Measurements from ENCODE around the gene CPT1A.

CPT1A gene

DNA sequence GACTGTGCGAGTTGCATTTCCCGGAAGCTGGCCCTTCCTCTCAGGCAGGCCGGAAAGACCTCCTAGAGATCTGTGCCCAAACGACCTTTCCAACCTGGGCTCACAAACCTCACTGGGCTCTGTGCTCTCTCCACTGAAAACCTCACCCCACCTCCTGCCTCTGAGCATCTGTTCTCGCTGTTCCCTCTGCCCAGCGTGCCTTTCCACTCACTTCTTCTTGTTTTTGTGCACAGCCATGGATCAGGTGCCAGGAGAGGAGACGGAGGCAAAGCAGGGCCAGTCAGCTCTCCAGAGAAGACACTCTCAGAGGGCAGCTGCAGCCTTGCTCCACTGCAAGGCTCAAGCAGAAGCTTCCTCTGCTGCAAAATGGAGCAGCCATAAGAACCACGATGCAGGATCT, 10.9 kb upstream of the CPT1A start:
- DNase-seq = no peak

DNA sequence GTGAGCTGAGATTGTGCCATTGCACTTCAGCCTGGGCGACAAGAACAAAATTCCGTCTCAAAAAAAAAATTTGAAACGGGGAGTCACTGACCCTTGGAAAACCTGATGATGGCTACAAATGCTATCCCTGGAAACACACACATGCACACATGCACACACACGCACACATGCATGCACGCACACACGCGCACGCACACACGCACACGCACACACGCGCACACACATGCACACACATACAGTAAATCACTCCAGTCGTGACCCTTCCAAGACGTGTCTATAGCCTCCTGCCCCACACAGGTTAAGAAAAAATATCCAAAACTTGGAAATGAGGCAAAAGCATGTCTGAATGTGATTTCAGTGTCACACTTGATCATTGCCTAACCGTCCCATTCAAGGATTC, 6.7 kb upstream of the CPT1A start:
- DNase-seq = no peak

DNA sequence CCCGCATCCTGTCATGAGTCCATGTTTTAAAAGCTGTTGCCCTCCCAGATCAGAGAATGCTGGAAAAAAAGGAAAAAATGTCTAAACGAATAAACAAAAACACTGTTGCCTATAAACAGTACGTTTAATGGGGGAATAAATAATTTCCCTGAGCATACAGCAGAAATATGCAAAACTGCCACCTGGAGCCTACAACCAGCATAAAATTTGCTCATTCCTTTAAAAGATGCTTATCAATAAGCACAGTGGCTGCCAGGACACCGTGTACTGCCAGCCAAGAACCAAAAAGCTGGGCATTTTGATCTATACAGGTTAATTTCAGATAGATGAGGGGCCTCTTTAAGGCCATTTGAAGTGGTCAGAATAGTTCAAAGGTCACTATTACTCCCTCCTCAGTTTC, 5.7 kb upstream of the CPT1A start:
- no peak for DNase-seq

DNA sequence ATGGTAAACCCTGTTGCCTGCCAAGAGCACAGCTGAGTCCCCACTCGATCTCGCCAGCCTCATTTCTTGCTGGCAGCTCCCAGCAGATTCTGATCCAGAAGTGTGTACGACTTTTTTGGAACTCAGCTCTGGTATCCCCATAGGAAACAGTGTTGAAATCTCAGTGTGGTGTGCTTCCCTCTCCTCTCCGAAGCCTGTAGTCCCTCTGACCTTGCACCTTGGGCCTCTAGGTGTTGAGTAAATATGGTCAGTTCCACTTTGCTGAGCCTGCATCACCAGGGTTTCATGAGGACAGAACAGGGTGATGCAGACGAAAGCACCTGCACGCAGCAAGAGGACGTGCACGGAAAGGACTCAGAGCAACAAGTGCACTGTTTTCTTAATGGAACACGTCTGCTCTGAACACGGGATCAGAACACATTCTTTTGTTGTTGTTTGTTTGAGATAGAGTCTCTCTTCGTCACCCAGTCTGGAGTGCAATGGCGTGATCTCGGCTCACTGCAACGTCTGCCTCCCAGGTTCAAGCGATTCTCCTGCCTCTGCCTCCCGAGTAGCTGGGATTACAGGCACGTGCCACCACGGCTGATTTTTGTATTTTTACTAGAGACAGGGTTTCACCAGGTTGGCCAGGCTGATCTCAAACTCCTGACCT, 3.8 kb upstream of the CPT1A start:
- no peak for DNase-seq

DNA sequence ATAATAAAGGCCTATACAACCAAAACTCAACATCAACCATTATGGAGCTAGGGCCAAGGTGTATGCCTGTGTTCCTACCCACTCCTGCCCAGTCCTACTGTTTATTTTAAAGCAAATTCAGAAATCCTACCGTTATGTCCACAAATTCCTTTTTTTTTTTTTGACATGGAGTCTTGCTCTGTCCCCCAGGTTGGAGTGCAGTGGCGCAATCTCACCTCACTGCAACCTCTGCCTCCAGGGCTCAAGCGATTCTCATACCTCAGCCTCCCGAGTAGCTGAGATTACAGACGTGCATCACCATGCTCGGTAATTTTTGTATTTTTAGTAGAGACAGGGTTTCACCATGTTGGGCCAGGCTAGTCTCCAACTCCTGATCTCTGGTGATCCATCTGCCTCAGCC, 3.1 kb upstream of the CPT1A start:
- no peak for DNase-seq

DNA sequence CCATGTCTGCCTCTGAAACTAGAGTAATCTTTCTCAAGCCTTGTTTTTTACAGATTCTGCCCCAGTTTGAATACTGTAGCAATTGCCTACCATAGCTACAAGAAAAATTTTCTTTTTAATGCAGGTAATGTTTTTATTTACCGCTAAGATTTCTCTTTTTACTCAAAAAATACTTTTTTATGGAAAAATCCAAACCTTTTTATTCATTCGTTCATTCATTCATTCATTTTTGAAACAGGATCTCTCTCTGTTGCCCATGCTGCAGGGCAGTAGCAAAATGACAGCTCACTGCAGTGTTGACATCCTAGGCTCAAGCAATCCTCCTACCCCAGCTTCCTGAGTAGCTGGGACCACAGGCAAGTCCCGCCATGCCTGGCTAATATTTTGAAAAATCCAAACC, 2.7 kb upstream of the CPT1A start:
- no peak for DNase-seq

DNA sequence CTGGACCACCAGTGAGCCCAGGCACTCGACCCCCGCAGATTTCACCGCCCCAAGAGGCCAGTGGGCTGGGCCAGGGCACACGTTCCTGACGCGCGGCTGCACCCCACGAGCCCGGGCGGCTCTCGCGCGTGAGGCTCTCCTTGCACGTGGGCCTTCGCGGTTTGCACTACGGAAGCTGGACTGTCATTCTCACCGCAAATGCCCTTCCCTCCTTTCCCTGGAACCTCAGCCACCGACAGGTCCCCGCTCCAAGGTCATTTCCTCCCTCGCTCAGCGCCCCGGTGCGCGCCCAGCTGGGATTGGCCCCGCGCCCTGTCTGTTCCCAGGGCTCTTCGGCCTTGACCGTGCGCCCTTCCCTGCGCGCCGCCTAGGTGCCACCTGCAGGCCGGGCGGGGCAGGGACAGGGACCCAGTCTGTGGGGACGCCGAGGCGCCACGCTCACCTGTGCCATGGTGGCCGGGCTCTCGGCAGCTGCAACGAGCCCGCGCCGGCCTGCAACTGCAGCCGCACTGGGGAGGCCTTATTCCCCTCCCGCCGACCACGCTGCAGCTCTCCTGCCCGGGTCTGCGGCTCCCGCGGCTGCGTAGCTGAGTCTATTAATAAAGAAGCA, 2.1 kb upstream of the CPT1A start:
- DNase-seq = peak; percentile 75

DNA sequence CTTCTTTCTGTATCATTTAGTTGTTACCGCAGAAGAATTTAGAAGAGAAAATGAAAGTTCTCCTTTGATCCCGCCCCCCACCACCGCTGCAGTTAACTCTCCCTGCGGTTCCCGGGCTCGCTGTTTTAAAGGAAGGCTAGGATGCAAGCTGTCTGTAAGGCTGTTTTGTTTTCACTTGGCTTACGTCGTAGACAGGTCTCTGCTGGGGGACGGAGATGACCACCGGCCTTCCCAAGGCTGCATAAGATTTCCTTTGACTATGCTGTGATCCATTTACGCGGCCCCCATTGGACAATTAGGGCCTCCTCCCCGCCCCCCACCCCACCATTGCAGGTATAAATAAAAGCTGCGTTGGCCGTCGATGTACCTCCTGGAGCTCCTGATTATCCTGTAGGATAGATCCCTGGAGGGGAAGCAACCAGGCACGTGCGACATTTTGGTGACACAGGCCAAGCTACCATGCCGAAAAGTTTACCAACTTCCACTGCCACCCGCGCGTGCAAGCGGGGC, 1.4 kb upstream of the CPT1A start:
- peak; percentile 57 for DNase-seq

DNA sequence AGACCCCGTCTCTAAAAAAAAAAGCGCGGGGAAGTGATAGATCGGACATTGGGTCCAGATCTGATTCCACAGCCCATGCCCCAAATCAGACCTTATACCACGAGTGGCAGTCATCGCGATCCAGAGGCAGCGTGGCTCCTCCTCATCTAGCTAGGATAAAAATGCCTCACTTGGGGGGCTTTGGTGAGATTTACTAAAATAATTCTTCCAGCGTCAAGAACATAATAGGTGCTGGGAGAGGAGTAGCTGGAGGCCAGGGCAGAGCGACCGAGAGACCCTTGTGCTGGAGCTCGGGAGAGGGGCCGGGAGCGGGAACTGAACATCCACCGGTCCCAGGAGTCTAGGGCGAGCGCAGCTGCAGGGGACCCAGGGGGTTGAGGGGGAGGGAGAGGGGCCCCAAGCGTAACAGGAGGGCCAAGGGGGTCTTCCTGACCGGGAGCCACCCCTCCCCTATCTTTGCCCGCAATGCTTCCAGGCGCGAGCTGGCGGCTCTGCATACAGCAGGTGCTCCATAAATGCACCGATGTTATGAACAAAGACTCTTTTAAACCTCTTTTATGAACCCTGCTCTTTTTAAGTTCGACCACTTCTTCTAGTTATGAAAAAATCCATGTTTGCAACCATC, 823 bp upstream of the CPT1A start:
- no peak for DNase-seq

DNA sequence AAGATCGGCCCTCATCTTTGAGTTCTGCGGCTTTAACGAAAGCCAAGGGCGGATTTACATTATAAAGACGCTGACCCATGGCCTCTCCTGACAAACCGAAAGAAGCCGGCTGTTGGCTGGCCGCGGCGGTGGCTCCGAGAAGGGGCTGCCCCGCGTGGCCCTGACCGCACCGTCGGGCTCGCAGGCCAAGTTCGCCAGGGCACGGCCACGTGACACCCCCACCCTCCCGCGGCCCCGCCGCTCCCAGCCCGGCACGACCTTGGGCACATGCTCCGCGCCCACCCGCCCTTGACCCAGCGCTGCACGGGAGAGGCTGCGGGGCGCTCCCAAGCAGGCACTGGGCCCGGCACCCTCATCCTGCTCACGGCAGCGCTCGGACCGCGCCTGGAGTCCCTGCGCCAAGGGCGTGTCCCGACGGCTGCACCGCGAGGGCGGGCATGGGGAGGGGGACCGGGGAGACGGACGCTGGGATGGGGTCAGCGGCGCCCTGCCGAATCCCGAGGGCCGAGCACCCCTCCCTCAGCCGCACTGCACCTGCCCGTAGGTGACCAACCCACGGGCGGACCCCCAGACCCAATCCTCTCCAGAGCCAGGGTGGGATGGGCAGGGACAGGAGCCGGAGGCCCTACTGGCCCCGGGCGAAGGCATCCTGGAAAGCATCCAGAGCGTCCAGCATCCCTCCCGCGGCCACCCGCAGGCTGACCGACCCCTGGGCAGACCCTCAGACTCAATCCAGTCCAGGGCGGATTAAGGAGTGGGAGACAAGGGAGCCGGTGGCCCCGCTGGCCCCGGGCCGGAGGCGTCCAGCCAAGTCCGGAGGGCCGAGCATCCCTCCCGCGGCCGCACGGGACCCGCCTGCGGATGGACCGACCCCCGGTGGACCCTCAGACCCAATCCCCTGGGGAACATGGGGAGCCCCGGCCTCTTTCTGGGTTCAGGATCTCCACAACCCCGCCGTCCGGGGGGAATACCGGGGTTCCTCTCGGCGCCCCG, 759 bp downstream of the CPT1A start:
- peak; percentile 13 for DNase-seq

DNA sequence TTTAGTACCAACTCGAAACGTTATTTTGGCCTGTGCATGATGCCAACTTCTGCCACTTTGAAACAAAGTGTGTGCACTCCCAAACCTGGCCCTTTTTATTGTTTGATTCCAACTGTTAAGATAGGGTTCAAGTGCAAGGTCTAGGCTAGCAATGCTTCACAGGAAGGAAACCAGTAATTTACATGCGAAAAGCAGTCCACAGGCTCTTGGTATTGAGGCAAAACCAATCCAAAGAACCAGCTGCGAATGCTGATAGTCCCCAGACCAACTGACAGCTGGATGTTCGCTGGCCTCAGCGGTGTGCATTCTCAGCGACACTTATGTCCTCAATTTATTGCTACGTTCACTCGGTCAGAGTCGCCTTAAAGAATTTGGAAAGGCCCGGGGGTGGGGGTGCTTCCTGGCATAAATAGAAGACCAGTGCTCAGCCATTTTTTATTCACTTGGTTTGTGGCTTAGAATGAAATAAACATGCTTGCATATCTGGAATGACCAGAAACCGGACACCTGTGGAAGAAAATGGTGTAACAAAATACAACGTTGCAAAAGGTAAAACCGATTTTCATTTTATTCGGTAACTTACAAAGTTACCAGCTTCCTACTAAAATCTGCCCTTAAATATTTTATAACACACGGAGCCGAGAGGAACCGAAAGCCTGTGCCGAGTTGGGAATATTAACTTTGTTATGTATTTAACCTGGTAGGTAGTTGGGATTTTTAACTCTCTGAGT, 1.6 kb downstream of the CPT1A start:
- peak; percentile 14 for DNase-seq

DNA sequence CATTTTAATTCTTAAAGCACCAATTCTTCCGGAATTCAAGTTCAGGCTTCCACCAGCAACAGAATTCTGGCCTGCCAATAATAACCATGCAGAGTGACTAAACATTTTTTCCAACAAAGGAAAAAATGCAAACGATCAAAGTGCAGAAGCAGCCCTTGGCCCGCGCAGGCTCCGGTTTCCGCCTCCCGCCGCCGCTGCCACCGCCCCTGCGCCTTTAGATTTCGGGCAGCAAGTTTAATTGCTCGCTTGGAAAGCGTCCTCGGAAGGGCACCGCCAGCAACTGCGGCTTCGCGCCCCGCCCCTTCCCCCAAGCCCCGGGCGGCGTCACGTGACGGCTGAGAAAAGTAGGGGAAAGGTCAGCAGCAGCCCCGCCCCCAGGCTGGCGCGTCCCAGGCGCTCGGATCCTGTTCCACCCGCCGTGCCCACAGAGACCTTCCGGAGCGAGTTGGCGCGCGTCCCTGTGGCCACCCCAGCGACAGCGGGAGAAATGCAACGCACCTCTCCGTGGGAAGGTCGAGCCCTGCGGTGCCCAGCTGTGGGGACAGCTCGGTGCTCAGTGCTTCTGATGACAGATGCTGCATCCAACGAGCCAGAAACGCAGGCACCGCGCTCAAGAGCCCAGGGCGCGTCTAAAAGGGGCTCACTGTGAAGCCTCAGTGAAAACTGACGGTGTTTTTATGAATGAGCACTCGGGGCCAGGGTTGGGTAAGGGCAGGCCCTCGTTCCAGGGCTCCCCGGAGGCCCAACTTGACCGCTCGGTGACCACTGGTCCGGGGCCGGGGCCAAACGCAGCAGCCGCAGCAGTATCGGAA, 2.5 kb downstream of the CPT1A start:
- peak; percentile 95 for DNase-seq

DNA sequence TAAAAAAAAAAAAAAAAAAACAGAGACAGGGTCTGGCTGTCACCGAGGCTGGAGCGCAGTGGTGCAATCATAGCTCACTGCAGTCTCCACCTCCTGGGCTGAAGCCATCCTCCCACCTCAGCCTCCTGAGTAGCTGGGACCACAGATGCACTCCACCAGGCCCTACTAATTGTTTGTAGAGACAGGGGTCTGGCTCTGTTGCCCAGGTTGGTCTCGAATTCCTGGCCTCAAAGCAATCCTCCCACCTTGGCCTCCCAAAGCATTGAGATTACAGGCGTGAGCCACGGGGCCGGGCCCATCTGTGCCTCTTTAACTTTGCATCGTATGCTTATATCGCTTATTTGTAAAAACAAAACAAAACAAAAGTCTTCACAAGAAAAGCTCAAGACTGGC, 3.1 kb downstream of the CPT1A start:
- peak; percentile 47 for DNase-seq

DNA sequence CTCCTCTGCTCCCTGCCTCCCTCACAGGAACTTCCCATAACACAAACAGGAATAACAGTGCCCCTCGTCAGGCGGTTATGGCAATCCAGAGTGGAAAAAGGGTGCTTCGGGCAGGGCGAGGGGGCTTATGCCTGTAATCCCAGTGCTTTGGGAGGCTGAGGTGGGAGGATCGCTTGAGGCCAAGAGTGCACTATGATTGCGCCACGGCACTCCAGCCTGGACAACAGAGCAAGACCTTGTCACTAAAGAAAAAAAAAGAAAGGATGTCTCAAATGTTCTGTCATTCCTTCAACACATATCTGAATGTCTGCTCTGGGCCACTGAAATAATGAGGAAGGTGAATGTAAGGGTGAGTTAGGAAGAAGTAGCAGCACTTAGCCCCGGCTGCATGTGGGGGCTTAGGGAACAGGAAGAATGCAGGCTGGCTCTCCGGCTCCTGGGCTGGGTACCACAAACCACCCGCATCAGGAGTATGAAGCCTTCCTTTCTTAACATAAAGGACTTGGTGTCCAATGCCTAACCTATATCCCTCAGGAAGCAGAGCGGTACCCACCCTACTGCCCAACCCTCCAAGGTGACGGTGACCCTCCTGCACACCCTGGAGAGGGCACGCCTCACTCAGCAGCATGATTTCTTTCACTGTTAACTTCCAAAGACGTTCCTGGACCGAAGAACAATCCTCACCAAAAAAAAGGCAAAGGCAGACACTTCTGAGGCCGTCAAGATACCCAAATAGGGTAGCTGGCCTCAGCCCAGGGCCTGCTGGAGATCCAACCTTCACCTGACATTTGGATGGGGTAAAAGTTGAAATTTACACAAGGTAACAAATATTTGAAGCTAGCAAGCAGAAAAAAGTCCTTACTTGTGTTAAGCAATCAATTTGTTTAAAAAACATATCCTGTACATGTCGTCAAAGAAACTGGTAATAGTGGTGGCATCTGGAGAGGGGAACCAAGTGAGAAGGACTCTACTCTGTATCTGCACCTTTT, 3.8 kb downstream of the CPT1A start:
- DNase-seq = no peak

DNA sequence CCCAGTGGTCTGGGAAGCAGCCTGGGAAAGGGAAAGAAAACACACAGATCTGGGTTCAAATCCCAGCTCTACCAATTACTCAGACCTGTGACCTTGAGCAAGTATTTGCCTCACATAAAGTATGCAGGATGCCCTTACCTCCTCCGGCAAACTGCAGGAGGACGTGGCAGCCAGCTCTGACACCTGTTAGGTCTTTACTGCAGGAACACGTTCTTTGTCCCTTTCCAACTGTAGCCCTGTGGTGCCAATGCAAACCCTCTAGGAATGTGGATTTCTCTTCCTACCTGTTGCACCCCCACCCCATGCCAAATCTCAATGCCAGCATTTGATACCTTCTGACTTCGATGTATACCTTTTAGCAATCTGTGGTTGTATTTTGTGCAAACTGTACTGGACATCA, 6.0 kb downstream of the CPT1A start:
- no peak for DNase-seq

DNA sequence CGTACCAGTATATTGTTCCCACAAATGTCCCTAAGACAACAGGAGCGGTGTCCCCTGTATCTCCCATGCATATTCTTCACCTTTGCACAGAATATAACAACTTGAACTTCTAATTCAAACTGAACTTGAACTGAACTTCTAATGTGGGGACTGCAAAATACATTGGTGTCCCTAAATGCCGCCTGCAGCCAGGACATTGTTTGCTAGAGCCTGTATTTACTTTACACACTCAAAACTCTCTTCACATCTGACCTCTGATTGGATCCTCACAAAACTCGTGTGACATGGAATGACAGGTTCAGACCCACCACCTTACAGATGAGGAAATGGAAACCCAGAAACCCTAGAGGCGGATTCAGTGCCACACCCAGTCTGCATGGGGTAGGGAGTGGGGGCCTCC, 6.4 kb downstream of the CPT1A start:
- no peak for DNase-seq

DNA sequence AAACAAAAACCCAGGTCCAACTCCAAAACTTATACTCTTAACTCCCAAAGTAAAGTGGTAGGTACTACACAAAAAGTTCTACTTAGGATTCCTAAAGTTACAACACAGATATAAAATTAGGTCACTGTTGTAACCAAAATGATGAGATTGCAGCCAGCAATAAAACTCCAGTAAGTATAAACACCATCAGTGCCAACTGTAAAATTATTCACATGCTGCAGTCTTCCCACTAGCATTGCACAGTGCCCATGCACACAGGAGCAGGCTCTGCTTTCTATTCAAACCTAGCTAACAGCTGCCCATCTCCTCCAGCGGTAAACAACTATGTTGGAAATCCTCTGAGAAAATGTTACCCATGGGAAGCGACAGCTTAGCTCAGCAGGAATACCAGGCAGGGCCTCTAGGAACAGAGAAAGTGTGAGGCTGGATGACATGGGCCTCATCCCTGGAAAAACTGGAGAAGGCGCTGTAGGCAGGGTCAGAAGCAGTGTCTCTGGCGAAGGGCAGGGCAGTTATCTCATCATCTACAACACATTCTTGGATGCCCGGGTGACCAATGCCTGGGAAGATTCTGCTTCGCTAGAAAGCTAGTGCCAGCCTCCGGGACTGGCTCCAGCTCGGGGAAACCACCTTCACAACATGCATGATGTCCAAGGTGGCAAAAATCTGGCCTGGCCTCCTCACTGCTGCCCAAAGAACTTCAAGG, 9.1 kb downstream of the CPT1A start:
- DNase-seq = no peak

DNA sequence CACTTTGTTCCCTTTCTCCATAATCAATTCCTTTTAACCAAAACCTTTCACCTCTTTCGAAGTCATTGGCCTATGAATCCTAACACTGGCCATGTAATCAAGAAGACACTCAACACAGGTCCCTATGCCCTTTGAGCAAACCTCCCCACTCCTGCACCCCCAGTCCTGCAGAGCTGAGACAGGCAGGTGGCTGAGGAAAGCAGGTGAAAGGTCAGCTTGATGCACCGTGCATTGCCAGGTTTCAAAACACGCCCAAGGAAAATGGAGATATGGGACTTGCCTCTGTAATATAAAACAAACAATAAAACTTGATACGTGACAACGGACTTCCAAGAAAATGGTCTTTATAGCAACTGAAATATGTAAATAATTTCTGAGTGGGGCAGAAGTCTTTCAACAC, 10.6 kb downstream of the CPT1A start:
- no peak for DNase-seq

DNA sequence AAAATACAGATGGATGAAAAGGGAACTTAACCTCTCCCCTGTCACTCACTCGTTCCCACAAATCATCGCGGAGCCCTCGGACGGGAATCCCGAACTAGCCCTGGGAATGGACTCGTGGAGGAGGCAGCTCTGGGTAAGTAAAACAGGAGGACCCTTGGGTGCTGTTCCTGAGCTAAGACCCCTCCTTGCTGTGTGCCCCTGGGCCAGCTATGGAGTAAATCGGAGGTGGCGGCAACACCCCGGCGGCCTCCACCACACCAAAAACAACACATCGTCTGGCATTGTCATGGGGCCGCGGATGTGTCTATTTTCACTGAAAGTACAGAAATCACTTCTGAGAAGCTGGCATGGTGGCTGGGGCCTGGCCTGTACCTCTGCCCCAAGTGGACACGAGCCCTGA, 12.1 kb downstream of the CPT1A start:
- DNase-seq = no peak

DNA sequence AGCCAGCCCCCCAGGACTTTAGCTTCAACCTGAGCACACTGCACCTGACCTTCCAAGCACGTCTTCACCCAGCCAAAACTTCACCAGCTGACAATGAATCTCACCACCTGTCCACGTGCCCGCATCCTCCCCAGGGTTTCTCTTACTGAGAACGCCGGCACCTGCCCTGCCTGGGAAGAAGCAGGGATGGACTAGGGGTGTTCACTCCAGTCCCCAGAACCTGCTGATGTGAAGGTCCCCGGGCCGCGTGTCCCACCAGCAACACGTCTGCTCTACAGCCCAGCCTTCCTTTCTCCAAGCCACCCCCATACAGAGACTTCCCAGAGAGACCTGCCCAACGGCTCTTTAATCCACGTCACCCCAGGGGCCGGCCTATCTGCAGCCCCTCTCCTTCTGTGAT, 12.8 kb downstream of the CPT1A start:
- DNase-seq = no peak

Data from stimulated activated CD4-positive, alpha-beta T cell treated with anti-CD3 and anti-CD28 coated beads, Interleukin-4, amount 100 ng/mL, for 24 hours (primary cell).